ENCODE measurements around the gene GIMAP8.
"Not testable (repeated sequence)": the region's sequence is repeated elsewhere in the genome, so short reads cannot be mapped to it uniquely, and the experiment has no call there.

DNA sequence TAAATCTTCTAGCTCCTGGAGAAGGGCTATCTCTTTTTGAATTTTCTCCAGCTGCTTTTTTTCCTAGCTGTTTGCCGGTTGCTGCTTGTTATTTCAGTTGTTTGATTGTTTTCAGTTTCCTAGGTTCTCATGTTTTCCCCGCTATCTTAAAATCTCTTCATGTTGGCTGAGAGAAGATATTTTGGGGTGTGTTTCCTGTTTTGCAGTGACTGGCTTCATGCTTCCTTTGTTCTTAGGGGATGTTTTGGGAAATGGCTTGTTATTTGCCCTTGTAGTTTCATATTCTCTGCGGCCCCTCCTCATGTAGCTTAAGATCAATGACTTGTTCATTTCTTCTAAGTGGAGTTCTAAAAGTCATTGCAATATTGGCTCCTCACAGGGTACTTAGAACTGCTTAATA is 33.6 kb downstream of the GIMAP8 start:
- TF ChIP-seq POLR2A (IDR thresholded peaks at IDR 0.05), result not testable (repeated sequence)
- TF ChIP-seq, protein P1, sequence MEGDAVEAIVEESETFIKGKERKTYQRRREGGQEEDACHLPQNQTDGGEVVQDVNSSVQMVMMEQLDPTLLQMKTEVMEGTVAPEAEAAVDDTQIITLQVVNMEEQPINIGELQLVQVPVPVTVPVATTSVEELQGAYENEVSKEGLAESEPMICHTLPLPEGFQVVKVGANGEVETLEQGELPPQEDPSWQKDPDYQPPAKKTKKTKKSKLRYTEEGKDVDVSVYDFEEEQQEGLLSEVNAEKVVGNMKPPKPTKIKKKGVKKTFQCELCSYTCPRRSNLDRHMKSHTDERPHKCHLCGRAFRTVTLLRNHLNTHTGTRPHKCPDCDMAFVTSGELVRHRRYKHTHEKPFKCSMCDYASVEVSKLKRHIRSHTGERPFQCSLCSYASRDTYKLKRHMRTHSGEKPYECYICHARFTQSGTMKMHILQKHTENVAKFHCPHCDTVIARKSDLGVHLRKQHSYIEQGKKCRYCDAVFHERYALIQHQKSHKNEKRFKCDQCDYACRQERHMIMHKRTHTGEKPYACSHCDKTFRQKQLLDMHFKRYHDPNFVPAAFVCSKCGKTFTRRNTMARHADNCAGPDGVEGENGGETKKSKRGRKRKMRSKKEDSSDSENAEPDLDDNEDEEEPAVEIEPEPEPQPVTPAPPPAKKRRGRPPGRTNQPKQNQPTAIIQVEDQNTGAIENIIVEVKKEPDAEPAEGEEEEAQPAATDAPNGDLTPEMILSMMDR (IDR thresholded peaks at IDR 0.05 in 8 of 11, conservative IDR thresholded peaks at IDR 0.05 in 3 of 11), result not testable (repeated sequence)
